Measurements from ENCODE around the gene VKORC1L1. TPM values are rescaled to one million over a fixed set of nuclear protein-coding genes. Genes with fewer than 3 reads are reported as not detected.

Gene VKORC1L1
- total and polyA plus RNA-seq, 4 donors = 9.8 to 14.6 (median 11.7) TPM

DNA sequence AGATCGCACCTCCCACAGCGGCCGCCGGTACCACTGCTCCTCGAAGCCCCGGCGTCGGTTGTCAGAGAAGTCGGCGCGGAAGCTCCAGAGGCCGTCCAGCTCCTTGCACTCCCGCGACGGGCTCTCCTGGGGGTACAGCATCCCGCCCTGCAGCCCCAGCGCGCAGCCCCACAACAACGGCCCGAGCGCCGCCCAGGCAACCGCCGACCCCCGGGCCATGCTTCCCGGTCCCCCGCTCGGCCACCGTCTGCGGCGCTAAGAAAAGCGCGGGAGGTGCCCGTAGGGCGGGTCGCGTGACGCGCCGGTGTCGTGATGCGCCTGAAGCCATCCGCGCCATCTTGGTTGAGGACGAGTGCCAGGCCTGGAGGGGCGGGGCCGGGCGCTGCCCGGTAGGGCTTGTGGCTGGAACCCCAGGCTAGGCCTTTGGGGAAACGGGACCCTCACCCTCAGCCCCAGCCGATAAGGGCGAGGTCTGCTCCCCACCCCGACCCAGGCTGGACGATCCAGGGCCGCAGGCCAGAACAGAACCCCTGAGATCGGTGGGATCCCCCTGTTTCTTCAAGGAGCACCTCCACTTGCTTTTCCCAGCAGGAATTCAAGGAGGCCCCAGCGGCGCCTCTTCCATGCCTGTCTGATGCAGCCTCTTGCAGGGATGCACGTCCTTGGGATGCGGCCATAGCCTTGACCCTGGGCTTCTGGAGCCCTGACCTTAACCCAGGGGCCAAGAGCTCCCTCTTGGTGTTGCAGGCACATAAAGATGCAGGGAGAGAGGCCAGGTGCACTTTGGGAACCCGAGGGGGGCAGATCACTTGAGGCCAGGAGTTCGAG is 109.3 kb downstream of the VKORC1L1 start, which contains the start of gene GUSB:
TSS of gene GUSB (minus strand) at position 249 of the 828 bp plus-strand sequence. CDS start at position 219, 30 bp downstream.
- peaks cover 2 to 12% (median 5%) of the 10 kb centered on the region in 4 donors for H3K36me3 ChIP-seq (ENCODE audit: control insufficient read depth in 4 of 4, insufficient read depth in 3 of 4, low read depth in 1 of 4, low read length in 3 of 4)
- H3K9me3 ChIP-seq (ENCODE audit: control insufficient read depth in 4 of 4, low read length in 3 of 4) = no peaks in the 10 kb centered on the region
- peak within 1 kb of the TSS; percentile 78 to 94 (median 92) for H3K4me3 ChIP-seq (ENCODE audit: low read depth in 1 of 3, low read length in 3 of 3)
- H3K4me1 ChIP-seq (ENCODE audit: control insufficient read depth in 4 of 4, insufficient read depth in 4 of 4, low read length in 3 of 4) = peaks cover 0 to 17% (median 9%) of the 10 kb centered on the region in 4 donors
- peak within 1 kb of the TSS; percentile 54 to 85 for H3K9ac ChIP-seq (ENCODE audit: low read depth in 1 of 2, low read length in 2 of 2)
- whole genome bisulfite sequencing = 4% methylated on average over 62 of the region's 62 CpGs
- peak; percentile 94 for DNase-seq (ENCODE audit: low spot score)
- peak within 1 kb of the TSS; percentile 74 to 82 for H3K27ac ChIP-seq (ENCODE audit: low read depth in 1 of 2, low read length in 2 of 2)
- no peaks in the 10 kb centered on the region for H3K27me3 ChIP-seq (ENCODE audit: control insufficient read depth in 4 of 4, insufficient read depth in 4 of 4, low read length in 3 of 4)
- TF ChIP-seq RXRA (IDR thresholded peaks at IDR 0.05) = peak in 1 of 2 donors; percentile 8
- TF ChIP-seq YY1 (IDR thresholded peaks at IDR 0.05) = peak; percentile 99
- peak; percentile 16 for TF ChIP-seq REST (IDR thresholded peaks at IDR 0.05)
- TF ChIP-seq NR2F2 (IDR thresholded peaks at IDR 0.05) = peak; percentile 20
- peak in 1 of 2 donors; percentile 40 for TF ChIP-seq GABPA (IDR thresholded peaks at IDR 0.05 in 1 of 2, conservative IDR thresholded peaks at IDR 0.05 in 1 of 2)
- no peak for TF ChIP-seq CTCF (IDR thresholded peaks at IDR 0.05; ENCODE audit: low read depth, low read length, missing input control)
- peak; percentile 28 for TF ChIP-seq SP1 (IDR thresholded peaks at IDR 0.05)
- TF ChIP-seq, protein P1, sequence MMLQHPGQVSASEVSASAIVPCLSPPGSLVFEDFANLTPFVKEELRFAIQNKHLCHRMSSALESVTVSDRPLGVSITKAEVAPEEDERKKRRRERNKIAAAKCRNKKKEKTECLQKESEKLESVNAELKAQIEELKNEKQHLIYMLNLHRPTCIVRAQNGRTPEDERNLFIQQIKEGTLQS (IDR thresholded peaks at IDR 0.05) = no peak
- TF ChIP-seq FOXA1 (IDR thresholded peaks at IDR 0.05) = no peak
- TF ChIP-seq RAD21 (IDR thresholded peaks at IDR 0.05) = peak; percentile 46 to 57

DNA sequence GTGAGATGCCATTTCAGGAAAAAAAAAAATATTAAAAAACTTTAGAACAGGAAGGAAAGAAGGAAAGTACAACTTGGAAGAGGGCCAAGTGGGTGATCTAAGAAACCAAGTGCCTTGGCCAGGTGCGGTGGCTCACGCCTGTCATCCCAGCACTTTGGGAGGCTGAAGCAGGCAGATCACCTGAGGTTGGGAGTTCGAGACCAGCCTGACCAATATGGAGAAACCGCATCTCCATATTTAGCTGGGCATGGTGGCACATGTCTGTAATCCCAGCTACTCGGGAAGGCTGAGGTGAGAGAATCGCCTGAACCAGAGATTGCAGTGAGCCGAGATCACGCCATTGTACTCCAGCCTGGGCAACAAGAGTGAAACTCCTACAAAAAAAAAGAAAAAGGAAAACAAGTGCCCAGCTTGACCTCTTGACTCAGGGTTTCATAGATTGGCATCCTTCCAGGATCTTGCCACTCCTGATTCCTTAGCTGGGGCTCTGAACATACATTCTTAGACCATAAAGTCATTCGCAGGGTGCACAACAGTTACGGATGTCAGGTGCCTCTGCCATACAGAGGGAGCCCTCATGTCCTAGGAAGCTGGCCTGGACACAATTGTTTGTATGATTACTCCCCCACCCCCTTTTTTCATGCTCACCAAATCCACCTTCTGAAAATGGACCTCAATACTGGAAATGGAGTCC is 111.2 kb downstream of the VKORC1L1 start:
- Histone ChIP-seq H3K9ac (ENCODE audit: low read depth in 1 of 2, low read length in 2 of 2) (no peak overlapping the region), H3K36me3 (ENCODE audit: control insufficient read depth in 4 of 4, insufficient read depth in 3 of 4, low read depth in 1 of 4, low read length in 3 of 4) (peaks cover 2 to 5% (median 3%) of the 10 kb centered on the region in 4 donors), H3K9me3 (ENCODE audit: control insufficient read depth in 4 of 4, low read length in 3 of 4) (no peaks in the 10 kb centered on the region), H3K27me3 (ENCODE audit: control insufficient read depth in 4 of 4, insufficient read depth in 4 of 4, low read length in 3 of 4) (no peaks in the 10 kb centered on the region), H3K27ac (ENCODE audit: low read depth in 1 of 2, low read length in 2 of 2) (no peak overlapping the region), H3K4me1 (ENCODE audit: control insufficient read depth in 4 of 4, insufficient read depth in 4 of 4, low read length in 3 of 4) (peaks cover 0 to 17% (median 9%) of the 10 kb centered on the region in 4 donors), H3K4me3 (ENCODE audit: low read depth in 1 of 3, low read length in 3 of 3) (no peak overlapping the region)
- no peak for DNase-seq (ENCODE audit: low spot score)
- TF ChIP-seq YY1 (IDR thresholded peaks at IDR 0.05) = no peak
- no peak for TF ChIP-seq NR2F2 (IDR thresholded peaks at IDR 0.05)
- no peak for TF ChIP-seq TAF1 (conservative IDR thresholded peaks at IDR 0.05)
- no peak for TF ChIP-seq HNF4G (IDR thresholded peaks at IDR 0.05)
- no peak for TF ChIP-seq RXRA (IDR thresholded peaks at IDR 0.05)
- no peak for TF ChIP-seq RAD21 (IDR thresholded peaks at IDR 0.05)
- no peak for TF ChIP-seq ZBTB33 (IDR thresholded peaks at IDR 0.05)
- TF ChIP-seq JUND (IDR thresholded peaks at IDR 0.05) = no peak
- no peak for TF ChIP-seq EGR1 (IDR thresholded peaks at IDR 0.05; ENCODE audit: low read depth in 2 of 2)
- TF ChIP-seq, protein P2, sequence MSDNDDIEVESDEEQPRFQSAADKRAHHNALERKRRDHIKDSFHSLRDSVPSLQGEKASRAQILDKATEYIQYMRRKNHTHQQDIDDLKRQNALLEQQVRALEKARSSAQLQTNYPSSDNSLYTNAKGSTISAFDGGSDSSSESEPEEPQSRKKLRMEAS (IDR thresholded peaks at IDR 0.05) = no peak
- no peak for TF ChIP-seq FOXA2 (IDR thresholded peaks at IDR 0.05)
- no peak for TF ChIP-seq FOXA1 (IDR thresholded peaks at IDR 0.05)
- no peak for TF ChIP-seq GABPA (IDR thresholded peaks at IDR 0.05 in 1 of 2, conservative IDR thresholded peaks at IDR 0.05 in 1 of 2)
- TF ChIP-seq HNF4A (conservative IDR thresholded peaks at IDR 0.05) = no peak
- TF ChIP-seq, protein P1 (IDR thresholded peaks at IDR 0.05) = no peak
- TF ChIP-seq CTCF (IDR thresholded peaks at IDR 0.05; ENCODE audit: low read depth, low read length, missing input control) = no peak
- no peak for TF ChIP-seq SP1 (IDR thresholded peaks at IDR 0.05)
- WGBS = 94% methylated on average over 10 of the region's 10 CpGs
